GM21381 (cell line): ENCODE data around the gene PRR36.
"Not testable (repeated sequence)": the region's sequence is repeated elsewhere in the genome, so short reads cannot be mapped to it uniquely, and the experiment has no call there.

Experiments
- ATAC-seq: cut with Tn5 transposase; IDR thresholded peaks from one replicate; pipeline ENCODE4 v1.9.1; 2021; ENCODE audit warnings: mild to moderate bottlenecking, moderate library complexity; ENCODE audit not compliant: unreplicated experiment

Gene PRR36

DNA sequence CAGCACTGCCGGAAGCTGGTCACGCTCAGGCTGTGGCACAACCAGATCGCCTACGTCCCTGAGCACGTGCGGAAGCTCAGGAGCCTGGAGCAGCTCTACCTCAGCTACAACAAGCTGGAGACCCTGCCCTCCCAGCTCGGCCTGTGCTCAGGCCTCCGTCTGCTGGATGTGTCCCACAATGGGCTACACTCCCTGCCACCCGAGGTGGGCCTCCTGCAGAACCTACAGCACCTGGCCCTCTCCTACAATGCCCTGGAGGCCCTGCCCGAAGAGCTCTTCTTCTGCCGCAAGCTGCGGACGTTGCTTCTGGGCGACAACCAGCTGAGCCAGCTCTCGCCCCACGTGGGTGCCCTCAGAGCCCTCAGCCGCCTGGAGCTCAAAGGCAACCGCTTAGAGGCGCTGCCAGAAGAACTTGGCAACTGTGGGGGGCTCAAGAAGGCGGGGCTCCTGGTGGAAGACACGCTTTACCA, 26.2 kb upstream of the PRR36 start:
- ATAC-seq, result no peak

DNA sequence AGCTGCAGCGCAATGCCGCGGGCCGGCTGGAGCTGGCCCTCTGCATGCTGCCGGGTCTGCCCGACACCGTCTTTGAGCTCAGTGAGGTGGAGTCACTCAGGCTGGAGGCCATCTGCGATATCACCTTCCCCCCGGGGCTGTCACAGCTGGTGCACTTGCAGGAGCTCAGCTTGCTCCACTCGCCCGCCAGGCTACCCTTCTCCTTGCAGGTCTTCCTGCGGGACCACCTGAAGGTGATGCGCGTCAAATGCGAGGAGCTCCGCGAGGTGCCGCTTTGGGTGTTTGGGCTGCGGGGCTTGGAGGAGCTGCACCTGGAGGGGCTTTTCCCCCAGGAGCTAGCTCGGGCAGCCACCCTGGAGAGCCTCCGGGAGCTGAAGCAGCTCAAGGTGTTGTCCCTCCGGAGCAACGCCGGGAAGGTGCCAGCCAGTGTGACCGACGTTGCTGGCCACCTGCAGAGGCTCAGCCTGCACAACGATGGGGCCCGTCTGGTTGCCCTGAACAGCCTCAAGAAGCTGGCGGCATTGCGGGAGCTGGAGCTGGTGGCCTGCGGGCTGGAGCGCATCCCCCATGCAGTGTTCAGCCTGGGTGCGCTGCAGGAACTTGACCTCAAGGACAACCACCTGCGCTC, 25.7 kb upstream of the PRR36 start:
- ATAC-seq, result no peak

DNA sequence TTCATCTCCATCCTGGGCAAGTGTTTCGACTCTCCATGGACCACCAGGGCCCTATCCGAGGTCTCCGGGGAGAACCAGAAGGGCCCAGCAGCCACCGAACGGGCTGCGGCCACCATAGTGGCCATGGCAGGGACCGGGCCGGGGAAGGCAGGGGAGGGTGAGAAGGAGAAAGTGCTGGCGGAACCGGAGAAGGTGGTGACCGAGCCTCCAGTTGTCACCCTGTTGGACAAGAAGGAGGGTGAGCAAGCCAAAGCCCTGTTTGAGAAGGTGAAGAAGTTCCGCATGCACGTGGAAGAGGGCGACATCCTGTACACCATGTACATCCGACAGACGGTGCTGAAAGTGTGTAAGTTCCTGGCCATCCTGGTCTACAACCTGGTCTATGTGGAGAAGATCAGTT, 24.8 kb upstream of the PRR36 start:
- no peak for ATAC-seq

DNA sequence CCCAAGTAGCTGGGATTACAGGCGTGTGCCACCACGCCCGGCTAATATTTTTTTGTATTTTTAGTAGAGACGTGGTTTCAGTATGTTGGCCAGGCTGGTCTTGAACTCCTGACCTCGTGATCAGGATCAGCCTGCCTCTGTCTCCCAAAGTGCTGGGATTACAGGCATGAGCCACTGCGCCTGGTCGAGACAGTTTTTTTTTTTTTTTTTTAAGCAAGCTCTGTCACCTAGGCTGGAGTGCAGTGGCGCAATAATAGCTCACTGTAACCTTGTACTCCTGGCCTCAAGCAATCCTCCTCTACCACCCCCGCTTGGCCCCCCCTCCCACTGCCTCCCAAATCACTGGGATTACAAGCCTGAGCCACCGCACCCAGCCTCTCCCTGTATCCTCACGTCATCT, 23.1 kb upstream of the PRR36 start:
- ATAC-seq, result no peak

DNA sequence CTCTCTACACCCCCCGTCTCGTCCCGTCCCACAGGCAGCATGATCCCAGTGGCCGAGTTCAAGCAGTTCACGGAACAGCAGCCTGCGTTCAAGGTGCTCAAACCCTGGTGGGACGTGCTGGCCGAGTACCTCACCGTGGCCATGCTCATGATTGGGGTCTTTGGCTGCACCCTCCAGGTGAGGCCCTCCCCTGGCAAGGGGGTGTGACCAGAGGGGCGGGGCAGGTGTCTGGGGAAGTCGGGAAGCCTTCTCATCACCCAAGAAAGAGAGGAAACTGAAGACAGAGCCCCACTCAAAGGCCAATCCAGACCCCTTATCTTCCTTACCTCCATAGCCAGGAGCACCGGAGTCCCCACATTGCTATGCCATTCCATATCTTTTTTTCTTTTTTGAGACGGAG, 21.4 kb upstream of the PRR36 start:
- ATAC-seq, result no peak

DNA sequence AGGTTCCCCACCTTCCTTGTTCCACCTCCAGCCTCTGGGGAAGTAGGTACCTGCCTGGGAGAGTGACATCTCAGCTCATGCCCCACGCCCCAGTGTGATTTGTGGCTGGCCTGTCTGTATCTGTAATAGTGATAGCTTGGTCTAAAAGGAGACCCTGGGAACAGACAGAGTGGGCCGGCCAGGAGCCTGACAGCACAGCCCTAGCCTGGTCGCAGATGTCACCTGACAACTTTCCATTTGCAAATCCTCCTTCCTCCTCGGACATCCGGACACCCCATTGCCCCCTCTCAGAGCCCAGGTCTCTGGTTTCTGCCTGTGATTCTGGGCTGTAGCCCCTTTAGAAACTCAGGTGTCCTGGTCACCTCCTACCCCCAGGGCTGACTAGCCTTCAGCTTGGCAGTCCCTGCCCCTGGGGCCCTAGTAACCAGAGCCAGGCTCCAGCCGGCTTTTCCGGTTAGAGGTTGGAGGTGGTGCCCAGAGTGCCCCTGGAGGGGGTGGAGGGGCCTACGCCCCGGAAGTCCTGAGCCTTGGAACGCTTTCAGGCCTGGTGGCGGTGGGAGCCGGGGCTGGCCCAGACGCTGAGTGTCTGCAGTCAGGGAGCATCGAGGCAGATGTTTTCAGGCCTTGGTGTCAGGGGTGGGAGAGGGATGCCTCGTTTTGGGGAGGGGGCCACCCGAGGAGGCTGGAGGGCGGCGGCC, 20.6 kb upstream of the PRR36 start:
- ATAC-seq, result no peak

DNA sequence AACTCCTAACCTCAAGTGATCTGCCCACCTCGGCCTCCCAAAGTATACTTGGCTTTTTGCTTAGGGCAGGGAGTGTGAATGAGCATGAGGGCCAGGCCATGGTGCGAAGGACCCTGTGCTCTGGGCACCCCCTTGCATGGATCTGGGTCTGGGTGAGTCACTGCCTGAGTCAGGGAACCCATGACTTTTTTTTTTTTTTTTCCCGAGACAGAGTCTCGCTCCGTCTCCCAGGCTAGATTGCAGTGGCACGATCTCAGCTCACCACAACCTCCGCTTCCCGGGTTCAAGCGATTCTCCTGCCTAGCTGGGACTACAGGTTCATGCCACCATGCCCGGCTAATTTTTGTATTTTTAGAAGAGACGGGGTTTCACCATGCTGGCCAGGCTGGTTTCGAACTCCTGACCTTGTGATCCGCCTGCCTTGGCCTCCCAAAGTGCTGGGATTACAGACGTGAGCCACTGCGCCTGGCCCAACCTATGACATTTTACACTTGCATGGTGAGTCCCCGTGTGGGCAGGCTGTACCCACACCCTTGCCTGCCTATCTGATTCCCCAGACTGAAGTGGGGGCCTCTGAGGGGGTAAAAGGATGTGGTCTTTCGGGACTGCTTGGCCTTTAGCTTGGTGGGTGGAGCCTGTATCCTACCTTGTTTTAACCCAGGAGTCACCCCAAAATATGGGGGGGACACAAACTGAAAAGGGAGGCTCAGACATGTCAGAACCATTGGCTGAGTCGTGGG, 19.3 kb upstream of the PRR36 start:
- not testable (repeated sequence) for ATAC-seq

DNA sequence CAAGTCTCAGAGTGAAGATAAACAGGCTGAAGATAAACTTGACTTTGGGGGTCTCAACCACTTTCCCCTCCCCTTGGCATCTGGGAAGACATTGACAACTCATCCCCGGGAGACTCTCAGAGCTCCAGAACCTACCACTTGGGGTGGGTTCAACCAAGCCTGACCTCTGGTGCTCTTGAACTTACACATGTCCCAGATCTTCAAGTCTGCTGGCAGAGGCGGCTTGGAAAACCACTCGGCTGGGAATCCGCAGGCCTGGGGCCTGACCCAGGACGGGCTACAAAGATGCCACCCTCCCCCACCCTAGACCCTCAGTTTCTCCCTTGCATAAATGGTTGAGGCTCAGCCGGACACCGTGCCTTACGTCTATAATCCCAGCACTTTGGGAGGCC, 14.6 kb upstream of the PRR36 start:
- no peak for ATAC-seq

DNA sequence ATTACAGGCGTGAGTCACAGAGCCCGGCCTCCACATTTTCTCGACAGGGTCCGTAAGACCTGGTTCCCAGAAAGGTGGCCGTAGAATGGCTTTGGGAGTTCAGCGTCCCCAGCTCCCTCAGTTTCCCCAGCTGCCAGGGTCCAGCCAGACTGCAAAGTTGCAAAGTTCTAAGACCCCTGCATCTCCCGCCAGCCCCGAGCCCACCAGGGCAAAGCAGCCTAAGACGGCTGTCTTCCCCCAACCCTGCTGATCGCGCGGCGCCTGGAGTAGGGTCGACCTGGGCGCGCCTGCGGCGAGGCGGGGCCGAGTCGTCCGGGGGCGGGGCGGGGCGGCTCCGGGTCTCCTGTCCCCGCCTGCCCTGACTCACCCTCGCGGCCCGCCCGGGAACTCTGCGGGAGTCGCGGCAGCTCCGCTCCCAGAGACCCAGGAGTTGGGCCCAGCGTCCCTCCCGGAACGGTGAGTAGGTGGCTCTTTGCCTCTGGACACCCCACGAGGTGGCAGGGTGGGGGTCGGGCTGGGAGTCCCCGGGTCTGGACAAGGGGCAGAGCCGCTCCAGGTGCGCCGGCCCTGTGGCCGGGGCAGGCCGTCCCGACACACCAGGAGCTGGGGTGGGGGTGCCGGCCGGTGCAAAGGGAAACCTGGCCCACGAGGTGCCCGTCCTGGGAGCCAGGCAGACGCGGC, 14.1 kb upstream of the PRR36 start, which contains the start of gene LRRC8E:
TSS of gene LRRC8E (plus strand) at position 366 of the 681 bp plus-strand sequence. CDS start 7,094 bp downstream, outside the sequence.
- ATAC-seq, result no peak

DNA sequence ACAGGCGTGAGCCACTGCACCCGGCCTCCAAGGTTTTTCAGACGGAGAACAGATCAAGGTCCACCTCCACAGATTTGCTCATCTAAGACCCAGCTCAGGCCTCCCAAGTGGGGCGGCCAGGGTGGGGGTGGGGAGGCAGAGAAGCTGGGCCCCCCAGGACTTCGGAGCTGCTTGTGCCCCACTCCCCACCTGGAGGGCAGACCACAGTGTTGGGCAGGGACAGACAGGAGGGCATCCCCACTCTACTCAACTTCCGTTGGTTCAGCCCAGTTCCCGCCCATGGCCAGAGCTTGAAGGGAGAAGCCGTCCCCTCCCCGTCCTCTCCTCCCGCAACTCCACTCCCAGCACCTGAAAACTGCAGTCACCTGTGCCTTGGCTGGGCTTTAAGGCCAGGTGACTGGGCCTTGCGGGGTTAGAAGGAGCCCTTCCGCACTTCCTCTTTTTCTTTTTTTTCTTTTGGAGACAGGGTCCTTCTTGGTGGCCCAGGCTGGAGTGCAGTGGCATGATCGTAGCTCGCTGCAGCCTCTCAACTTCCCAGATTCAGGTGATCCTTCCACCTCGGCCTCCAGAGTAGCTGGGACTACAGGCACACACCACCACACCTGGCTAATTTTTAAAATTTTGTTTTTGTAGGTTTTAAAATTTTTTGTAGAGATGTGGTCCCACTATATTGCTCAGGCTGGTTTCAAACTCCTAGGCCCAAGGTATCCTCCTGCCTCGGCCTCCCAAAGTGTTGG, 13.4 kb upstream of the PRR36 start:
- no peak for ATAC-seq

DNA sequence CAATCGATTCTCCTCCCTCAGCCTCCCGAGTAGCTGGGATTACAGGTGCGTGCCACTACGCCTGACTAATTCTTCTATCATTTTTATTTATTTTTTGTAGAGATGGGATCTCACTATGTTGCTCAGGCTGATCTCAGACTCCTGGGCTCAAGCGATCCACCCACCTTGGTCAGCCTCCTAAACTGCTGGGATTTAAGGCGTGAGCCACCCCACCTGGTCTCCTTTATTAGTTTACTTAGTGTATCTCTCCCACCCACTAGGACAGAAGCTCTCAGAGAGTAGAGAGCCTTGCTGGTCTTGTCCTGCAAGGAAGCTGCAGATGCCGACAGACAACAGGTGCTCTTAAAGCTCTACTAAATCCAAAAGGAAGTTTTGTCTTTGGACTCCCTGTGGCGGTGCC, 11.6 kb upstream of the PRR36 start:
- ATAC-seq, result no peak

DNA sequence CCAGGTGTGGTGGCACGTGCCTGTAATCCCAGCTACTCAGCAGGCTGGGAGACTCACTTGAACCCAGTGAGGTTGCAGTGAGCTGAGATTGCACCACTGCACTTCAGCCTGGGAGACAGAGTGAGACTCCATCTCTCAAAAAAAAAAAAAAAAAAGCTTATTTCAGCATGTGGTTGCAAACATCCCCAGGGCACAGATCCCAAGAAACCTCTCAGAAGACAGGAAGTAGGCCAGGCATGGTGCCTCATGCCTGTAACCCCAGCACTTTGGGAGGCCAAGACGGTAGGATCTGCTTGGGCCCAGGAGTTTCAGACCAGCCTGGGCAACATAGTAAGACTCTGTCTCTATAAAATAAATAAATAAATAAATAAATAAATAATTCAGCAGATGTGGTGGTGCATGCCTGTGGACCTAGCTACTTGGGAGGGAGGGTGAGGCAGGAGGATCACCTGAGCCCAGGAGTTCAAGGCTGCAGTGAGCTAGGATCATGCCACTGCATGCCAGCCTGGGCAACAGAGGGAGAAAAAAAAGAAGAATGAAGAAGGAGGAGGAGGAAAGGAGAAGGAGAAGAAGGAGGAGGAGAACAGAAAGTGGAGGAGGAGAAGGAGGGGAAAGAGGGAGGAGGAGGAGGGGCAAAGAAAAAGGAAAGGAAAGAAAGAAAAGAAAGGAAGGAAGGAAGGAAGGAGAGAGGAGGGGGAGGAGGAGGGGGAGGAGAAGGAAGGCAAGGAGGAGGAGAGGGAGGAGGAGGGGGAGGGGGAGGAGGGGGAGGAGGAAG, 9.8 kb upstream of the PRR36 start:
- no peak for ATAC-seq

DNA sequence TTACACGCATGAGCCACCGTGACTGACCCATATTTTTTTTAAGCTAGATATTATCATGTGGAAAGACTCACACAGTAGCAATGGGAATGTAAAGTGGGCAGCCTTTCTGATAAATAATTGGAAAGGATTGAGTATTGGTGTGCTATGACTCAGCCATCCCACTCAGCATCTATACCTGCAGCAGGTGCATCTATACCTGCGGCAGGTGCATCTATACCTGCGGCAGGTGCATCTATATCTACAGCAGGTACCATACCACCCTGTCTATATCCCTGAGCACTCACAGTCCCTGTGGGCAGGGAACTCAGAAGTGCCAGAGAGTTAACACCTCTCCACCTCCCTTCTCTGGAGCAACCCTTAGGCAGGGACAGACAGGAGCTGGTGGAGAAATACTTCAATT, 8.9 kb upstream of the PRR36 start:
- no peak for ATAC-seq

DNA sequence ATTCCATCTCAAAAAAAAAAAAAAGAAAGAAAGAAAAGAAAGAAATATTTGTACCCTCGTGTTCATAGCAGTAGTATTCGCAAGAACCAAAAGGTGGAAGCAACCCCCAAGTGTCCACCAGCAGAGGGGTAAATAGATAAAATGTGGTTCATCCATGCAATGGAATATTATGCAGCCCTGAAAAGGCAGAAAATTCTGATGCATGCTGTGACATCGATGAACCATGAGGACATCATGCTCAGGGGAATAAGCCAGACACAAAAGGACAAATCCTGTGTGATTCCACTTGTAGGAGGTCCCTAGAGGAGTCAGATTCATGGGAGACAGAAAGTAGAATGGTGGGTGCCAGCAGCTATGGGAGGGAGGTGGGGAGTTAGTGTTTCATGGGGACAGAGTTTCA, 7.7 kb upstream of the PRR36 start:
- ATAC-seq, result no peak

DNA sequence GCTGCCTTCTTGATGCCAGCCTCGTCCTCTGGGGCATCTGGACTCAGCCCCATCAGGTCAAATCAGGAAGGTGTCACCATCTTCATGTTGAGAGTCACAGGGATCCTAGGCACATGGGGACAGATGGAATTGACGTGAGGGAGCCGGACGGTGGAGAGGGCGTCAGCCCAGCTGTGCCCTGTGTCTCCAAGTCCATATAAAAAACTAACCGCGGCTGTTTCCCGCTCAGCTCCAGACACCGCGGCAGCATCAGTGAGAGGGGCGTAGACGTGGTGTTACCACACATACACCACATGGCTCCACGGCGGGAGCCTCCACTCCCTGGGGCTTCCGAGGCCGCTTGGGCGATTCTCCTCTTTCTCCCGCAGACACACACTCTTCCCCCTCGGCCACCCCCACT, 5.6 kb upstream of the PRR36 start:
- ATAC-seq, result no peak

DNA sequence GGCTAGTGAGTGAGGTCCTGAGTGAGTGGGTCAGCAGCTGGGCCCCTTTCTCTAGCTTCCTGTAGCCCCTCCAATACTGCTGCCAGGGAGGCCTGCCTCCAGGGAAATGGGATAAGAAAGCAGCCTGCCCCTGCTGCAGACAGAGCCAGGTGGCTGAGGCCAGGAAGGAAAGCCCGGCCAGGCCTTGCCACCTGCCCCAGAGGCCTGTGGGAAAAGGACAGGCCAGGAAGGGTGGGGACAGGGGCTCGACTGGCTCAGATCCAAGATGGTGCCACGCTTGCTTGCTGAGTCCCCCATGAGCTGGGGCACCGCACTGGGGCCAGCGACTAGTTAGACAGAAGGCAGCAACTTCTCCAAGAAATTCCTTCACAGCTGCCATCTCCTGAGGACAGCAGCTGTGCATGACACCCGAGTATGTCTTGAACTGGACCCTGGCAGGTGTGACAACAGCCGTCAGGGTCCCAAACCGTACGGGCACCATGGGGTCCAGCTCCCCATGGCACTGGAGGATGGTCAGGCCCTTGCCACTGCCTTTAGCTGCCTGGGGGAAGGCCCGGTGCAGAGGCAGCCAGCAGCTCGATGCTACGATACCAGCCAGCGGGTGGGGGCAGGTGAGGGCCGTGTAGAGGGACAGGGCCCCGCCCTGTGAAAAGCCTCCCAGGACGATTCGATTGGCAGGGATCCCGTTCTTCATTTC, 5.1 kb upstream of the PRR36 start:
- no peak for ATAC-seq

DNA sequence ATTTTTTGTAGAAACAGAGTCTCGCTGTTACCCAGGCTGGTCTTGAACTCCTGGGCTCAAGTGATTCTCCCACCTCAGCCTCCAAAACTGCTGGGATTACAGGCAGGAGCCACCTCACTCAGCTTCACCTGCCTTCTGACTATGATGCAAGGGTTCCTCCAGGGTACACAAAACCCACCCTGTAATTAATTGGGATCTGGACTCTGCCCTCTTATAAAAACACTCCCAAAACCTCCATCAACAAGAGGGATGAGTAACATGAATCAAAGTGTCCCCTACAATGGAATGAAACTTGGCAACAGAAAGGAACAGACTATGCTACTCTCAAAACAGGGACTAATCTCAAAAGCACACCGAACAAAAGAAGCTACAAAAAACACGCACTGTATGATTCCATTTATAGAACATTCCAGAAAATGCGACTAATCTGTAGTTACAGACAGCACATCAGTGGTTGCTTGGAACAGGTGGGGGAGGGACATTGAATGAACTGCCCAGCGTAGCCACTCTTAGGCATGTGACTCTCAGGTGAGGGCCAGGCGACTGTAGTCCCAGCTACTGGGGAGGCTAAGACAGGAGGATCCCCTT, 3.2 kb upstream of the PRR36 start:
- no peak for ATAC-seq

DNA sequence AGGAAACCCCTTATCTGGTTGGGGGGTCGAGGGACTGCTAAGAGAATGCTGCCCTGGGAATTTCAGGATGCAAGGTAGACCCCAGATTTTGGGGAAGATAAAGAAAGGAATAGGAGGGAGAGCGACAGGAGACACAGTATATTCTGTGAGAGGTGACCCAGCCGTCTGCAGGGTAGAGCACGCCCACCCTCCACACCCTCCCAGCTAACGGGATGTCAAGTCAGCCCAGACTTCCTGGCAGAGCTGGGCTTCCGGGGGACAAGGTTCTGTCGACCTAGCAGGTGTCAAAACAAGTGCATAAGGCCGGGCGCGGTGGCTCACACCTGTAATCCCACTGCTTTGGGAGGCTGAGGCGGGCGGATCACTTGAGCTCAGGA, 695 bp upstream of the PRR36 start:
- ATAC-seq, result no peak
